ENCODE data around the gene NLRC5. TPM values are rescaled to one million over a fixed set of nuclear protein-coding genes. Genes with fewer than 3 reads are reported as not detected.

Gene NLRC5
- total RNA-seq, 2 experiments from 2014 or later, result 199 to 305 TPM

DNA sequence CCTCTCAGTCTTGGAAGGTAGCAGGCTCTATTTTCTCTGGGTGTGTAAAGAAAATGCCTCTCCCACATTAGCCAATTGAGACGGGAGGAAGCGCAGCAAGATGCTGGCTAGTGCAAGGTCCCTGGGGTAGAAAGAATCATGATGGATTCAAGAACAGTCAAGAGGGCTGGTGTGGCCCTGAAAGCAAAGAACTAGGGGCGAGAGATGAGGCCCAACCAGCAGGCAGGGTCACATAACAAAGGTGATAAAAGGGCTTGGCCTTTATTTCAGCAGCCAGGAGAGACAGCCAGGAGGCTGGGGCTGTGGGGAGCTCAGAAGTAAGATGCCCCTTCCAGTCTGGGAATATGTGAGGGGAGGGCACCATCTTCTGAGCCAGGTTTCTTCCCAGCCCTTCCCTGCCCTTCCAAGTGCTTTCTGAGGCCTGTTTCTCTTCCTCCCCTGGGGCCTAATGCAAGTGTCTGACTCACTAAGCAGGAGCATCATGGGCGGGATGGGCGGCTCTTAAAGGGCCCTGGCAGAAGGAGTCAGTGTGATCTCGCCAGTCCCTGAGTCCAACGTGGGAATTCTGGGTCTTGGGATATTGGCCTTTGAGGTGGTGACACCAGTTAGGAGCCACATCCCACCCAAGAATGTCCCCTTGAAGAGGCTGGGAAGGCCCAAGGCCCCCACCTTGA, 3.9 kb upstream of the NLRC5 start:
- POLR2A ChIA-PET, result interaction anchor here (0.9 to 4.8 kb wide), 8 partner anchors 8 to 60 kb away, joined by 3 to 42 read pairs (median 4); no protein-coding TSS in a partner anchor
- H2AFZ ChIP-seq (ENCODE audit: low read length), result no peak overlapping the region
- H3K27ac ChIP-seq (ENCODE audit: low read depth, low read length, poor library complexity, severe bottlenecking), result peak overlapping the region; percentile 80
- H3K4me1 ChIP-seq (ENCODE audit: insufficient read depth, low read length, poor library complexity, severe bottlenecking), result peaks cover 81% of the 10 kb centered on the region
- H3K79me2 ChIP-seq (ENCODE audit: insufficient read depth, low read depth, low read length), result peaks cover 47% of the 10 kb centered on the region
- no peaks in the 10 kb centered on the region for H4K20me1 ChIP-seq (ENCODE audit: insufficient read depth, low read length)
- H3K36me3 ChIP-seq (ENCODE audit: insufficient read depth, low read length), result peaks cover 27% of the 10 kb centered on the region; the same call in 1 of the 2 replicates
- no TSS peak for BruUV-seq (replicated peaks)
- peak overlapping the region; percentile 89 for H3K4me2 ChIP-seq (ENCODE audit: low read length)
- no peaks in the 10 kb centered on the region for H3K9me3 ChIP-seq (ENCODE audit: low read length)
- H3K9me2 ChIP-seq (ENCODE audit: insufficient read depth, low read length), result no peaks in the 10 kb centered on the region
- CTCF ChIA-PET (ENCODE audit: unreplicated experiment), result interaction anchor here (1.4 to 1.8 kb wide), 2 partner anchors 13 to 21 kb away, joined by 3 to 5 read pairs; no protein-coding TSS in a partner anchor
- intact Hi-C loops (cut with micrococcal nuclease; ENCODE audit: unreplicated experiment), result no loop called here
- H3K4me3 ChIP-seq (ENCODE audit: low read depth, low read length, poor library complexity, severe bottlenecking), result peak overlapping the region; percentile 80
- no peak for DNase-seq (ENCODE audit: low spot score)
- no peak for TF ChIP-seq CTCF (conservative IDR thresholded peaks at IDR 0.05; ENCODE audit: low read length)
- TF ChIP-seq EZH2phosphoT487 (IDR thresholded peaks at IDR 0.05; ENCODE audit: borderline replicate concordance, low read depth, low read length), result no peak

DNA sequence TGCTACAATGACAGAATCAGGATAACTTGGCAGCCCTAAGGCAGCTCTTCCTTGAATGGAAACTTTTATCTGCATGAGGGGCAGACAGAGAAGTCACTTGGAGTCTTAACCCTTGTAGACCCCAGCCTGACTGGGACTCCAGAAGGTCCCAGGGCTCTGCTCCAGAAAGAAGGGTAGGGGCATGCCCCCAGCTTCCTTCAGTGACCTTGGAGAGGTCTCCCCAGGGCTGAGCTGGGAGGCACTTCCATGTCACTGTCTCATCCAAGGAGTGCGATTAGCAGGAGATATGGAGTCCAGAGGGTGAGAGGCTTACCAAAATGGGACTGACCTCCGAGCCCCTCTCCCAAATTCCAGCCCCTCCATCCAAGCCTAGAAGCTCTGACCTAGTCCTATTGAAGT, 3.4 kb upstream of the NLRC5 start:
- CTCF ChIA-PET (ENCODE audit: unreplicated experiment), result interaction anchor here (1.4 kb wide), 1 partner anchor 22 kb away, joined by 3 read pairs; no protein-coding TSS in a partner anchor
- Histone ChIP-seq H3K36me3 (ENCODE audit: insufficient read depth, low read length) (peaks cover 29% of the 10 kb centered on the region; the same call in 1 of the 2 replicates), H3K27ac (ENCODE audit: low read depth, low read length, poor library complexity, severe bottlenecking) (peak overlapping the region; percentile 80), H3K9me2 (ENCODE audit: insufficient read depth, low read length) (no peaks in the 10 kb centered on the region), H2AFZ (ENCODE audit: low read length) (no peak overlapping the region), H3K4me2 (ENCODE audit: low read length) (peak overlapping the region; percentile 89), H3K9me3 (ENCODE audit: low read length) (no peaks in the 10 kb centered on the region), H3K4me1 (ENCODE audit: insufficient read depth, low read length, poor library complexity, severe bottlenecking) (peaks cover 81% of the 10 kb centered on the region), H4K20me1 (ENCODE audit: insufficient read depth, low read length) (no peaks in the 10 kb centered on the region), H3K79me2 (ENCODE audit: insufficient read depth, low read depth, low read length) (peaks cover 52% of the 10 kb centered on the region), H3K4me3 (ENCODE audit: low read depth, low read length, poor library complexity, severe bottlenecking) (peak overlapping the region; percentile 80)
- POLR2A ChIA-PET, result interaction anchor here (0.9 to 4.8 kb wide), 6 partner anchors 8 to 60 kb away, joined by 3 to 42 read pairs (median 12); no protein-coding TSS in a partner anchor
- DNase-seq (ENCODE audit: low spot score), result no peak
- intact Hi-C loops (cut with micrococcal nuclease; ENCODE audit: unreplicated experiment), result no loop called here
- TF ChIP-seq EZH2phosphoT487 (IDR thresholded peaks at IDR 0.05; ENCODE audit: borderline replicate concordance, low read depth, low read length) (no peak), CTCF (conservative IDR thresholded peaks at IDR 0.05; ENCODE audit: low read length) (no peak)
- BruUV-seq (replicated peaks), result no TSS peak

DNA sequence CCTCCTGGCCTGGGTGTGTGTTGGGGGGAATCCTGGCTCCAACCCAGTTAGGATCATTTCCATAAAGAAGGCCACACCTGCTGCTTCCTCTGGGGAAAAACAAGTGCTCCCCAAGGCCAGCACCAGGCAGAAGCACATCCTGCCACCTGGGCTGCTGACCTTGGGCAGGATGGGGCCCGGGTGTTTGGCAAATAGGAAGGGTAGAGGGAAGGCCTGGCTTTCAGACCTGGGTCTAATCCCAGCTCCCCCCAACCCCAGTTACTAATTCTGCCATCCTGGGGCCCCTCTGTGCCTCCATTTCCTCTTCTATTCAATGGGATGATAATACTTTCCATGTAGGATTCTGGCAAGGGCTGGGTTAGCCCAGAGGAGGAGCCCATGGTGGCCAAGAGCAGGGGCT, 3.0 kb upstream of the NLRC5 start:
- POLR2A ChIA-PET, result interaction anchor here (0.9 to 4.8 kb wide), 5 partner anchors 9 to 59 kb away, joined by 3 to 42 read pairs (median 19); no protein-coding TSS in a partner anchor
- peak overlapping the region; percentile 89 for H3K4me2 ChIP-seq (ENCODE audit: low read length)

More for the DNA sequence above, 3.0 kb upstream of the NLRC5 start:
- H3K9me3 ChIP-seq (ENCODE audit: low read length), result no peaks in the 10 kb centered on the region
- H3K4me1 ChIP-seq (ENCODE audit: insufficient read depth, low read length, poor library complexity, severe bottlenecking), result peaks cover 81% of the 10 kb centered on the region
- peak overlapping the region; percentile 80 for H3K4me3 ChIP-seq (ENCODE audit: low read depth, low read length, poor library complexity, severe bottlenecking)
- no peak for TF ChIP-seq CTCF (conservative IDR thresholded peaks at IDR 0.05; ENCODE audit: low read length)
- TF ChIP-seq EZH2phosphoT487 (IDR thresholded peaks at IDR 0.05; ENCODE audit: borderline replicate concordance, low read depth, low read length), result no peak
- peak; percentile 77 for DNase-seq (ENCODE audit: low spot score)
- peaks cover 31% of the 10 kb centered on the region; the same call in 1 of the 2 replicates for H3K36me3 ChIP-seq (ENCODE audit: insufficient read depth, low read length)
- BruUV-seq (replicated peaks), result no TSS peak
- peaks cover 56% of the 10 kb centered on the region for H3K79me2 ChIP-seq (ENCODE audit: insufficient read depth, low read depth, low read length)
- peak overlapping the region; percentile 80 for H3K27ac ChIP-seq (ENCODE audit: low read depth, low read length, poor library complexity, severe bottlenecking)
- no peaks in the 10 kb centered on the region for H3K9me2 ChIP-seq (ENCODE audit: insufficient read depth, low read length)
- CTCF ChIA-PET (ENCODE audit: unreplicated experiment), result no interaction called here
- H2AFZ ChIP-seq (ENCODE audit: low read length), result no peak overlapping the region
- intact Hi-C loops (cut with micrococcal nuclease; ENCODE audit: unreplicated experiment), result no loop called here
- H4K20me1 ChIP-seq (ENCODE audit: insufficient read depth, low read length), result no peaks in the 10 kb centered on the region
